HTR-8/SVneo (cell line): ENCODE data around the gene FBP1.
A peak's percentile ranks its signal among the peaks of the same experiment; 100 is the strongest.

Source experiments
- DNase-seq: peaks from one replicate; pipeline ENCODE4 v3.0.0; 2011; ENCODE audit warnings: low spot score, mixed read lengths; ENCODE audit not compliant: insufficient read length
- FAIRE-seq: peaks from 2 replicates; lab custom pipeline; 2011; peaks lifted over from hg19 to GRCh38; lab: Jason Lieb, UNC

FBP1 gene

DNA sequence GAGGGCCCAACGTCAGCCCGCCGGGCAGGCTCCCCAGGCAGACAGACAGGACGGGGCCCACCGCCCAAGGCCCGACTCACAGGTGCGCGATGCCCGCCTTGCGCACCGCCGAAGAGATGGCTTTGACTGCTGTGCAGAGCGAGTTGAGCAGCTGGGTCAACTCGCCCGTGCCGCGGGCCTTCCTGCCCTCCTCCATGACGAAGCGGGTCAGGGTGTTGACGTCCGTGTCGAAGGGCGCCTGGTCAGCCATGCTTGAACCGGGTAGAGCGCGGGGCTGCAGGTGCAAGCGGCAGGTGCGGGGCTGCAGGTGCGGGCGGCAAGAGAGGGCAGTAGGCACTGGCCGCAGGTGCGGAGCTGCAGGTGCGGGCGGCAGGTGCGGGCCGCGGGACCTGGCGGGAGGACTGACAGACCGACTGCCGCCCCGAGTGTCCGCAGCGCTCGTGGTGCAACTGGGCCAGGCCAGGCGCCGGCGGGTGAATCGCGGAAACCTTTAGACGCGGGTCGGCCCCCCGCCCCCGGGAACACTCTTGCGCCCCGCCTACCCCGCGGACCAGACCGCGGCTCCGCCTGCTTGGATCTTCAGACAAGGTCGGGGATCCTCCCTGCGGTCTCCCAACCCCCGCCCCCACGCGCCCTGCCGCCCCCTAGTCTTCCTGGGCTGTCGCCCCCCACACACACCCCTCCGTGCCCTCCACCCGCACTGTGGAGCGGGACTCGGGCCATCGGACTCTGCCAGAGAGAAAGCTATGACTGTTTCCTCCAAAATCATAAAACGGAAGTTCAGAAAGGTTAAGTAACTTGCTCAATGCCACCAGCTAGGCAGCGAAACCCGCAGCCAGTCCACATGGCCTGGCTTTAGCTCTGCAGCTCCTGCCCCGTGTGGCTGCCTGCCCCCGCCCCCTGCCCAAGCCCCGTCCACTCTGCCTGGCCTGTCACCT is at the start of gene FBP1:
TSS of gene FBP1 (minus strand) at position 458 of the 938 bp plus-strand sequence. CDS start at position 250, 208 bp downstream.
- no peak for DNase-seq
- no peak for FAIRE-seq

- FAIRE-seq (no peak), DNase-seq (no peak)
These were observed 48.1 kb upstream of the FBP1 start for GRCh38 chr9:94687451-94687850.

- no peak for FAIRE-seq
These were observed 46.0 kb upstream of the FBP1 start for GRCh38 chr9:94685359-94685758.

DNA sequence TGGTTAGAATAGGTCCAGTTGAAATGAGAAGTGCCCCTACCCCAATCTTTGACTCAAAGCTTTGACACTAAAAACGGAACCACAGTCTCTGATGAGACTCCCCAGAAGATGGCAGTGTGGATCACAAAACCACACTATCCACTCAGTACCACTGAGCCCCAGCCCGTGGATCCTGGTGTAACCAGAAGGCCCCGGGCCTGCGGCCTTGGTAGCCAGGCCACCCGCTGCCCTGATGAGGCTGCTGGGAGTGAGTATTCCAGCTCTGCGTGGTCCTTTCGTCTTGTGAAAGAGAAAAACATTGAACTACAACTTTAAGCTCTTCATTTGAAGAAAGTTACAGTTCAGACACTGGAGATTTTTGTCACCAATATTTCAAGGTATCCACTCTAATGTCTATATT is 42.2 kb upstream of the FBP1 start:
- DNase-seq (peak; percentile 56), FAIRE-seq (no peak)

More at GRCh38 chr9:94685359-94685758, 46.0 kb upstream of the FBP1 start:
- no peak for DNase-seq

- no peak for FAIRE-seq
- DNase-seq = no peak
These were observed 41.3 kb upstream of the FBP1 start for GRCh38 chr9:94680621-94681020.

DNA sequence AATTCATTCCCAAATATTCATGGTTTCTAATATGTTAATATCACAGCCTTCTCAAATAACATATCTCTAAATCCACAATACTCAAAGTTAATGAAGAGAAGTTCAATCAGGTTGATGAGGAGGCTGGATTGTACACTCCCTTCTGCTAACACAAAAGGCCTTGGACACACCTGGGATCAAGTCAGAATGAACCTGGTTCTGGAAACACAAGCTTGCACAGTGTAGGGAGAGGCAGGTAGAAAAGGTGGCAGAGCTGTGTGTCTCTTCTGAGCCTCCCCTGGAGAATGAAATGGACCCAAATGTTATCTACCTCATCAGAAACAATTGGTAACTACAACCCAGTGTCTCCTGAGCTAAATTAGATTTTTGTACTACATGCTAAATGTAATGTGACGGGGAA is 40.7 kb upstream of the FBP1 start:
- FAIRE-seq (no peak), DNase-seq (no peak)

GRCh38 chr9:94679587-94679986 is 40.3 kb upstream of the FBP1 start:
- DNase-seq (no peak), FAIRE-seq (no peak)

DNA sequence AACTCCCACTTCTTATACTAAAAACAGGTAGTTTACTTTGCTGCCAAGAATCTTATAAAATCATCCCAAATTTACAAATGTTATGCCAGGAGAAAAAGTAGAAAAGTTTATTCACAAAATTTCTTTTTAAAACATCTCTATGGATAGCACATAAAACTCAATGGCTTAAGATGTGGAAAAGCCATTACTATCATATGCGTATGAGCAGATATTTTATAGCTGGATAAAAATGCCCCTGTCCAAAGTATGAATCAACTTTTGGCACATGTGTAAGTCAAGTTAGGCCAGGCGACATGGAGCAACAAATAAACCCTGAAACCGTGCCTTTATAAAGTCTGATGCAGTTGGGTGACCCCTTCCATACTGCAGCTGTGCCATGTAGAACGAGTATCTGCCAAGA is 38.6 kb upstream of the FBP1 start:
- no peak for FAIRE-seq
- DNase-seq = no peak

DNA sequence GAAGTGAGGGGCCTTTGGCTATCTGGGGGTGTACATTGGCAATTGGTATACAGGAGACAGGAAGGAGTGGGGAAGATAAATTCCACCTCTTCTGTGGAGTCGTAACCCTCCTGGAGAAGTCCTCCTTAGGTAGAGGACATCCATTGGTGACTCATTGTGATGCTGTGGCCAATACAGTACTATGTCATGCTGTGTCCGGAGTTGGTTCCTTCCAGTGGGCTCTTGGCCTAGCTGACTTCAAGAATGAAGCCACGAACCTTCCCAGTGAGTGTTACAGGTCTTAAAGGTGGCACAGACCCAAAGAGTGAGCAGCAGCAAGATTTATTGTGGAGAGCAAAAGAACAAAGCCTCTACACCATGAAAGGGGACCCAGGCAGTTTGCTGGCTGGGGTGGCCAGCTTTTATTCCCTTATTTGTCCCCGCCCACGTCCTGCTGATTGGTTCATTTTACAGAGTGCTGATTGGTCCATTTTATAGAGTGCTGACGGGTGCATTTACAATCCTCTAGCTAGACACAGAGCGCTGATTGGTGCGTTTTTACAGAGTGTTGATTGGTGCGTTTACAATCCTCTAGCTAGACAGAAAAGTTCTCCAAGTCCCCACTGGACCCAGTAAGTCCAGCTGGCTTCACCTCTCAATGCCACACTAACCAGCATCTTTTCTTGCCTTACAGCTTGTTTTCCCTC is 37.3 kb upstream of the FBP1 start:
- DNase-seq (no peak), FAIRE-seq (no peak)

GRCh38 chr9:94675008-94675881 is 35.9 kb upstream of the FBP1 start:
- FAIRE-seq = no peak
- DNase-seq = no peak

GRCh38 chr9:94672811-94673487 is 33.6 kb upstream of the FBP1 start:
- FAIRE-seq (no peak), DNase-seq (no peak)

DNA sequence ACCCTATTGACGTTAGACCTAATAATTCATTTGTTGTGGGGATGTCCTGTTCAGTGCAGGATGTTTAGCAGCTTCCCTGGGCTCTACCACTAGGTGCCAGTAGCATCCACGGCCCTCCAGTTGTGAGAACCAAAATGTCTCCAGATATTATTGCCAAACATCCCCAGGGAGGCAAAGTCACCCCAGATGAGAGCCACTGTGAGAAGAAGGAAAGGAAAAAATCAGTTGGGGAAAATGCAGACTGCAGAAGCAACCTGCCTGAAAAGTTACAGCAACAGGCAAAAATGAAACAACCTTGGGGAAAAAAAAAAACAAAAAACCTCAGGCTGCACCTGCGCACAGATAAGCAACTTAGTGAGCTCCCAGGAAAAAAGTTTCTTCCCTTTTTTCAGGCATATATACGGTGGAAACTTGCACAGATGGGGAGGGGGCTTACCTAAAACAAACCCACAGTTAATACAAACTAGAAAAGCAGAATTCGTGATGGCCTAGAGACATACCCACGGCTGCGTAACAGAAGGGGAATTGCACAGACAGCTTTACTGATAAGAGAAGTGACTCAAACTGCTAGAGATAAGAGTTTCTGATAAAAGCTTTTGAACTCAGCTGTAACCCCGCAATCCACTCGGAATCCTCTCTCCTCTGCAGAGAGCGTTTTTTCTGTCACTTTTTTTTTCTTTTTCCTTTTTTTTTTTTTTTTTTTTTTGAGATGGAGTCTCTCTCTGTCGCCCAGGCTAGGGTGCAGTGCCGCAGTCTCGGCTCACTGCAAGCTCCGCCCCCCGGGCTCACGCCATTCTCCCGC is 29.8 kb upstream of the FBP1 start:
- no peak for FAIRE-seq

DNA sequence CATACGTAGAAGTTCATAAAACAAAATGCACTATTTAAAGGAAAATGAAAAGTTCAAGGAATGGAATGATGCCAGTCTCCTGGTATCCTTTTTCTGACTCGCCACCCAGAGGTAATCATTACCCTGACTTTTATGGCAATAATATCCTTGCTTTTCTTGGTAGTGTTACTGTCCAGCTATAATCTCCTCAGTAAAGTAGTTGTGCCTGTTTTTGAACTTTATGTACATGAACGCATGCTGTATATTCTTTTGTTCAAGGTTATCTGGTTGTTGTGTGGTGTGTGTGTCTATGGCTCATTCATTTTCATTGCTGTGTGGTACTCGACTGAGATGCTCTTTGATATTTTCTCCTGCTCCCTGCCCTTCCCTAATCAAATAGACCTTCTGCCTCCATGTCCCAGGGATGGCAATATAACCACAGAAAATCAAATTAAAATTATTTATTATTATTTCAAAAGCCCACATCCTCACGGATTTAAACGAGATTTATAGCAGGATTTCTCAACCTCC is 29.2 kb upstream of the FBP1 start:
- FAIRE-seq (no peak), DNase-seq (no peak)

More for the DNA sequence above, 29.8 kb upstream of the FBP1 start:
- peak; percentile 59 for DNase-seq

GRCh38 chr9:94666364-94667099 is 27.2 kb upstream of the FBP1 start:
- DNase-seq (no peak), FAIRE-seq (no peak)

DNA sequence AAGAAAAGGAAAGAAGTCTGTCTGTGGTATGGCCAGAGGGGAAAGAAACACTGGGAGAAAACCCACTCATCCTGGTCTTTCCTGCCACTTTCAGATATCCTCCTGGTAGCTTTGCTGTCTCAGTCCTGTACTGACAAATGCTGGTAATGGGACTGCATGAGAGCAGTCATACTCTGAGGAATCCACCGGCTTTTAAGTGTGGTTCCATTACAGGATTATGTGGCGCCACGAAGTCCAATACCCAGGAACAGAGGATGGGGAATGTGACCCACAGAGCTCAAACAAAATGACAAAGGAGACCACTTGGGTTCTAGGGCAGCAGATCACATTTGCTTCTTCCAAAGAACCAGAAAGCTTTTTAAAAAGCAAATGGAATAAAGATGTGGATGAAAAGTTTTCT is 26.3 kb upstream of the FBP1 start:
- FAIRE-seq = no peak

DNA sequence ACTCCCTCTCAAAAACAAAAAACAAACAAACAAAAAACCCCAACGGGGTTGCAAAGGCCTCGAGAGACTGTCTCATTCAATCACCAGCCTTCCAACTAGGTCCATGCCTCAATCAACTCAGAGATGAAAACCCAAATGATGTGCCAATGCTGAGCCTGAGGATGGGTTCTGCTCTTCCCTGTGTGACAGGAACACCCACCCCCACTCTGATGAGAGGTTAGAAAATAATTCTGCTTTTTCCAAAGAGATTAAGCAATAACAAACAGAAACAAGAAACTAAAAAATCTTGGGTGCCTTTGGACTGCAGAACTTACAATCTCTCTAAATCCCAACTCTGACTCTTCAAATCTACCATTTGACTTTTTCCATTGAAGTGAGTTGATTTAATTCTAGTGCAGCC is 25.5 kb upstream of the FBP1 start:
- FAIRE-seq (no peak), DNase-seq (no peak)

More for the DNA sequence above, 26.3 kb upstream of the FBP1 start:
- DNase-seq = no peak

DNA sequence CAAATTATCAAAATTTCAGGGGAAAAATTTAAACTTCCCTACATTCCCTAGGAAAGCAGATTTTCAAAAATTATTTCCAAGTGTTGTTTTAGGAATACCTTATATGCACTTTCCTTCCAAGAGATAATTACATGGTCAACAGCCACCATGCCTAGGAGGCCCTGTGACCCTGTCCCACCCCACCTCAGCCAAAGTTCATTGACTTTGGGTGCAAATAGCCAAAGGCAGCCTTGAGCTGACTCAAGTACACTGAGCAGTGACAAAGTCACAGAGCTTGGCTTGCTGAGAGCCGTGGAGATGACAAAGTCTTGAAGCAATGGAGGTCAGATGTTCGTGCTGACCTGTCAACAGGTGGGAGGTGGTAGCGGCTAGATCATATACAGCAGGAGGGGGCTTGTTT is 24.3 kb upstream of the FBP1 start:
- DNase-seq = no peak
- FAIRE-seq = no peak

- FAIRE-seq (no peak), DNase-seq (no peak)
These were observed 23.8 kb upstream of the FBP1 start for GRCh38 chr9:94663140-94663539.
